ENCODE results near the gene SLC35E4.

The SLC35E4 gene

GRCh38 chr22:30606455-30607299 lies 28.9 kb upstream of the SLC35E4 start, which contains the start of gene TCN2:
Gene TCN2, plus strand, starts transcription at chr22:30607174. Its CDS starts 158 bp downstream, at chr22:30607332.
- TF ChIP-seq CTCF (conservative IDR thresholded peaks at IDR 0.05; ENCODE audit: low read length): no peak; the same call in 1 of the 2 replicates
- peak within 1 kb of the TSS; percentile 67 for H3K4me3 ChIP-seq (ENCODE audit: low read length)
- DNase-seq (ENCODE audit: low read depth): peak; percentile 73

GRCh38 chr22:30607300-30607930 lies 28.2 kb upstream of the SLC35E4 start:
- peak overlapping the region; percentile 67 for H3K4me3 ChIP-seq (ENCODE audit: low read length)
- TF ChIP-seq CTCF (conservative IDR thresholded peaks at IDR 0.05; ENCODE audit: low read length): no peak
- DNase-seq (ENCODE audit: low read depth): no peak

- no peak for DNase-seq (ENCODE audit: low read depth)
- no peak overlapping the region for H3K4me3 ChIP-seq (ENCODE audit: low read length)
- TF ChIP-seq CTCF (conservative IDR thresholded peaks at IDR 0.05; ENCODE audit: low read length): no peak
These were observed 27.6 kb upstream of the SLC35E4 start for GRCh38 chr22:30607939-30608338.

- DNase-seq (ENCODE audit: low read depth): peak; percentile 77
- H3K4me3 ChIP-seq (ENCODE audit: low read length): no peak overlapping the region
- no peak for TF ChIP-seq CTCF (conservative IDR thresholded peaks at IDR 0.05; ENCODE audit: low read length)
These were observed 26.1 kb upstream of the SLC35E4 start for GRCh38 chr22:30609260-30610185.

- H3K4me3 ChIP-seq (ENCODE audit: low read length): no peak overlapping the region
- DNase-seq (ENCODE audit: low read depth): no peak
- TF ChIP-seq CTCF (conservative IDR thresholded peaks at IDR 0.05; ENCODE audit: low read length): no peak
These were observed 25.3 kb upstream of the SLC35E4 start for GRCh38 chr22:30610299-30610698.

- no peak for TF ChIP-seq CTCF (conservative IDR thresholded peaks at IDR 0.05; ENCODE audit: low read length)
- no peak overlapping the region for H3K4me3 ChIP-seq (ENCODE audit: low read length)
- no peak for DNase-seq (ENCODE audit: low read depth)
These were observed 24.4 kb upstream of the SLC35E4 start for GRCh38 chr22:30611197-30611596.

Measured in AG10803 (cell line).